Measurements from ENCODE around the gene TBC1D30. TPM values are rescaled to one million over a fixed set of nuclear protein-coding genes. Genes with fewer than 3 reads are reported as not detected.

The TBC1D30 gene
- total RNA-seq, 1 experiment from 2014 or later: 2.0 TPM

GRCh38 chr12:64780132-64780530 lies 44.3 kb upstream of the TBC1D30 start:
- BruUV-seq (replicated peaks): no TSS peak
- Histone ChIP-seq H3K27me3 (replicated peaks; ENCODE audit: insufficient read depth, low read depth, low read length, poor library complexity) (peaks cover 67% of the 10 kb centered on the region), H3K4me1 (ENCODE audit: insufficient read depth, low read length, poor library complexity, severe bottlenecking) (peaks cover 16% of the 10 kb centered on the region), H3K36me3 (ENCODE audit: insufficient read depth, low read length, poor library complexity, severe bottlenecking) (no peaks in the 10 kb centered on the region), H3K9me3 (ENCODE audit: low read depth, low read length, poor library complexity, severe bottlenecking) (peaks cover 6% of the 10 kb centered on the region), H3K27ac (ENCODE audit: low read depth, low read length, poor library complexity, severe bottlenecking) (no peak overlapping the region), H3K4me3 (ENCODE audit: low read depth, low read length, poor library complexity, severe bottlenecking) (peak overlapping the region; percentile 41)
- no peak for DNase-seq (ENCODE audit: low spot score)
- ChIA-PET POLR2A (ENCODE audit: low non-redundant PET) (no interaction called here), CTCF (no interaction called here)
- intact Hi-C loops (cut with micrococcal nuclease; ENCODE audit: unreplicated experiment): no loop called here
- TF ChIP-seq CTCF (conservative IDR thresholded peaks at IDR 0.05; ENCODE audit: low read depth, low read length) (no peak), EZH2 (IDR thresholded peaks at IDR 0.05; ENCODE audit: borderline replicate concordance, low read depth, low read length, poor library complexity, severe bottlenecking) (no peak)

GRCh38 chr12:64780531-64781279 lies 43.7 kb upstream of the TBC1D30 start:
- ChIA-PET CTCF (interaction anchor here (0.6 kb wide), 1 partner anchor 16 kb away, joined by 9 read pairs; no protein-coding TSS in a partner anchor), POLR2A (ENCODE audit: low non-redundant PET) (no interaction called here)
- peak; percentile 29 for DNase-seq (ENCODE audit: low spot score)
- TF ChIP-seq CTCF (conservative IDR thresholded peaks at IDR 0.05; ENCODE audit: low read depth, low read length): no peak
- TF ChIP-seq EZH2 (IDR thresholded peaks at IDR 0.05; ENCODE audit: borderline replicate concordance, low read depth, low read length, poor library complexity, severe bottlenecking): peak; percentile 65
- peaks cover 64% of the 10 kb centered on the region for H3K27me3 ChIP-seq (replicated peaks; ENCODE audit: insufficient read depth, low read depth, low read length, poor library complexity)
- H3K27ac ChIP-seq (ENCODE audit: low read depth, low read length, poor library complexity, severe bottlenecking): no peak overlapping the region
- H3K36me3 ChIP-seq (ENCODE audit: insufficient read depth, low read length, poor library complexity, severe bottlenecking): no peaks in the 10 kb centered on the region
- no TSS peak for BruUV-seq (replicated peaks)
- peaks cover 6% of the 10 kb centered on the region for H3K9me3 ChIP-seq (ENCODE audit: low read depth, low read length, poor library complexity, severe bottlenecking)
- peak overlapping the region; percentile 41 for H3K4me3 ChIP-seq (ENCODE audit: low read depth, low read length, poor library complexity, severe bottlenecking)
- intact Hi-C loops (cut with micrococcal nuclease; ENCODE audit: unreplicated experiment): no loop called here
- peaks cover 16% of the 10 kb centered on the region for H3K4me1 ChIP-seq (ENCODE audit: insufficient read depth, low read length, poor library complexity, severe bottlenecking)

DNA sequence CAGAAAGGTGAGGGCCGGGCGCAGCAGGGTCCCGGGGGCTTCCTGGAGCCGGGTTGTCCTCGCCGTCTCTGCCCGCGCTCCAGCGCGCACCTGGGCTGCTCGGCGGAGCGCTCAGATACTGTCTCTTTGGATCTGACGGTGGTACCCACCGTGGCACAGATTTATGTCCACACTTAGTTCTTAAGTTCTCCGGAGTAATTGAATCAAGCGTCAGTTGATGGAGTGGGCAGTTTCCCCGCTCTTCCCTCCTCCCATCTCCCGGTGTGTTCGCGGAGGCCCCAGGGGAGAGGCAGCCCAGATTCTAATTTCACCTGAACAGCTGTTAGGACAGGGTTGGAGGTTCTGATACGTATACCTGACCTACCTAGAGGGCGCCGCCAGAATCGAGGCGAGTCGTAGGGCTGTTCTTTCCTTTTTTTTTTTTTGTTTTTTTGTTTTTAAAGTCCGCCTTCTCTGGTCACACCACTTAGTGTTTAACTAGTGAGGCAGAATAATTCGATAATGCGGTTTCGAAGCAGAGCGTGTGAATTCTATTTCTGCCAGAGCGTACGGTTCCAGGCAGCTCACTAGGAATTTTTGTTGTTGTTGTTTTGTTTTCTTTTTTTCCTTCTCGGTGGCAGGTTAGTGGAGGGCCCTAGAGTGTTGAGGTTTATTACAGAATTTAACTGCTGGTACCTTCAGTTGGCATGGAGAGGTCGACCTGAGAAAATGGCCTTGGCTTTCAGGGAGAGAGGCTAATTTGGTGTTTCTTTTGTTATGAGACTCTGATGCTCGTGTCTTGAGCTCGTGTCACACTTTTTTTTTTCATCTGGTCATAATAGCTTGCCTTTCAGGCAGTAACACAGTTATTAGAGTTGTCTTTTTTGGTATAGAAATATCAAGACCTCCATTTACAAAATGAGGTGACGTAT lies 42.9 kb upstream of the TBC1D30 start:
- POLR2A ChIA-PET (ENCODE audit: low non-redundant PET): no interaction called here
- no peaks in the 10 kb centered on the region for H3K36me3 ChIP-seq (ENCODE audit: insufficient read depth, low read length, poor library complexity, severe bottlenecking)
- peaks cover 16% of the 10 kb centered on the region for H3K4me1 ChIP-seq (ENCODE audit: insufficient read depth, low read length, poor library complexity, severe bottlenecking)
- H3K27ac ChIP-seq (ENCODE audit: low read depth, low read length, poor library complexity, severe bottlenecking): no peak overlapping the region
- DNase-seq (ENCODE audit: low spot score): peak; percentile 22
- peak overlapping the region; percentile 41 for H3K4me3 ChIP-seq (ENCODE audit: low read depth, low read length, poor library complexity, severe bottlenecking)
- TF ChIP-seq CTCF (conservative IDR thresholded peaks at IDR 0.05; ENCODE audit: low read depth, low read length) (no peak), EZH2 (IDR thresholded peaks at IDR 0.05; ENCODE audit: borderline replicate concordance, low read depth, low read length, poor library complexity, severe bottlenecking) (no peak)
- no TSS peak for BruUV-seq (replicated peaks)
- H3K9me3 ChIP-seq (ENCODE audit: low read depth, low read length, poor library complexity, severe bottlenecking): no peaks in the 10 kb centered on the region
- peaks cover 58% of the 10 kb centered on the region for H3K27me3 ChIP-seq (replicated peaks; ENCODE audit: insufficient read depth, low read depth, low read length, poor library complexity)
- CTCF ChIA-PET: interaction anchor here (0.6 kb wide), 1 partner anchor 16 kb away, joined by 9 read pairs; no protein-coding TSS in a partner anchor
- intact Hi-C loops (cut with micrococcal nuclease; ENCODE audit: unreplicated experiment): no loop called here
